NK-92 treated with Interleukin-12 subunit alpha and Interleukin-12 subunit beta, amount 100 ng/mL, for 24 hours (cell line): ENCODE data around the gene CLCNKA.
"Not testable (repeated sequence)": the region's sequence is repeated elsewhere in the genome, so short reads cannot be mapped to it uniquely, and the experiment has no call there.

Experiments used
- DNase-seq: peaks from one replicate; lab custom pipeline; 2025; lab: John Stamatoyannopoulos, UW

Gene CLCNKA

GRCh38 chr1:16042096-16042495 is 20.3 kb downstream of the CLCNKA start:
- DNase-seq = no peak

DNA sequence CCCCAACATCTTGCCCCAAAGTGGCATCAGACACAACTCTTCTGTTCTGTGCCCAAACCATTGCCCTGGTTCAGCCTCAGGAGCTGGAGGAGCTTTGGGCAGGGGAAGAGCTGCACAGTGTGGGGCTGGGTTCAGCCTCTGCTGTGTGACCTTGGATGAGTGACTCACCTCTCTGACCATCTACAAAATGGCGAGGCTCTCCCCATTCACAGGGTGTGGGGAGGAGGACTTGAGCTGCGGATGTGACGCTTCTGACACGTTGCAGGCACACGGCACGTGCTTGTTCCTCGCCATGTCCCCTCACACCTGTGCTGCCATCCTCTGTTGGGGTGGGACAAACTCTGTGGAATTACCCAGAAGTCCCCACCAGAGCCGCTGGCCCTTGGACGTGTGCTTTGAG is 20.8 kb downstream of the CLCNKA start:
- DNase-seq = not testable (repeated sequence)

- DNase-seq = no peak
These were observed 21.7 kb downstream of the CLCNKA start, which contains the start of gene CLCNKB for GRCh38 chr1:16043521-16043920. CLCNKB (plus strand) TSS chr1:16043782; CDS start chr1:16044493, 711 bp downstream.

DNA sequence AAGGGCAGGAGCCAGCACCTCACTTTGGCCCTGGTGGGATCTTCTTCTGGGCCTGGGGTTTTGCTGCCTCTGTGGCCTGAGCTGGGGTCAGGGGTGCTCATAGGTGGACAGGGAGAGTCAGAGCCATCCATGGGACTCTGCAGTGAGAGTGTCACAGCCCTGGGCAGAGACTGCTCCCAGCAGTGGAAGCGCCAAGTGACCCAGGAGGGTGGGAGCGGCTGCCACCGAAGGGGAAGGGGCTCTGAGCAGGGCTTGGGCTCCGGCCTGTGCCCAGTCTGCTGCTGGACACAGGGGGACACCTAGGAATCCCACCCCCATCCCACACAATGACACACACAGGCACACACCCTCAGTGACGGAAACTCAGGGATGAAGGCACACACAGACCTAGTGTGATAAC is 22.1 kb downstream of the CLCNKA start:
- no peak for DNase-seq

DNA sequence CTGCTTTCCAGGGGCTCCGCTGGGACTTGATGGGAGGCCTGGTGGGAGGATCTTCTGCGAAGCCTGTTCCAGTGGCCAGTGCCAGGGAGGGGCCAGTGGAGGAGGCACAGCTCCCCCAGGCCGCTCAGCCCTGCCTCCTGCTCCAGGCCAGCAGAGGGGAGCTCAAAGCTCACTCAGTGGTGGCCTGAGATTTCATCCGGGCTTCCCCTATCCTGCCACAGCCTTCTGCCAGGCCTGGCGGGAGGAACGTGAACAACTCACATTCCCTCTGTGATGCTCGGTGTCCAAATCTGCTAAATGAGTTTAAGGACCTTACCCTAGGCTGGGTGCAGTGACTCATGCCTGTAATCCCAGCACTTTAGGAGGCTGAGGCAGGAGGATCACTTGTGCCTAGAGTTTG is 25.0 kb downstream of the CLCNKA start:
- DNase-seq = no peak

- no peak for DNase-seq
These were observed 26.1 kb downstream of the CLCNKA start for GRCh38 chr1:16047791-16048475.

DNA sequence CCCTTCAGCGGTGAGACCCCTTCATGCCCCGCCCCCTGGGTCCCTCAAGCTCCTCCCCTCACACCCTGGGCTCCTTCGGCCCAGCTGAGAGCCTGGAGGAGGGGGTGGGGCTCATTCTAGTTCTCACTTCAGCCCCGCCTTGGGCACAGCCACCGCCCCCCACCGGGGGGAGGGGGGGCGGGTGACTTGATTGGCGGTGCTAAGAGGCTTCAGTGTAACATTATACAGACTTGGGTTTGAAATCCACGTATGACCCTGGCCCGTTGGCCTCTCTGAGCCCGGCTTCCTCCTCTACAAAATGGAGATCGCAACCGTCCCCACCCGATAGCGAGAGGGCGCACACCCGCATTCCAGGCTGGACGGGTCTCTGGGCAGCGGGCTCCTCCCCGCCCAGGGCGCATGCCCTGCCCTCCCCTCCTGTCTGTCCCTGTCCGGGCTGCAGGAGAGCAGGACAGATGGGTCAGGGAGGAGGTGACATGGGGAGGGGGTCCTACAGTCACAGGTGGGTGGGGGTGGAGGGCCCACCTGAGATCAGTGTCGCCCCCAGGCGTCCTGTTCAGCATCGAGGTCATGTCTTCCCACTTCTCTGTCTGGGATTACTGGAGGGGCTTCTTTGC is 26.8 kb downstream of the CLCNKA start:
- no peak for DNase-seq

GRCh38 chr1:16050328-16050727 is 28.5 kb downstream of the CLCNKA start:
- DNase-seq = no peak

- no peak for DNase-seq
These were observed 29.2 kb downstream of the CLCNKA start for GRCh38 chr1:16051039-16051438.

DNA sequence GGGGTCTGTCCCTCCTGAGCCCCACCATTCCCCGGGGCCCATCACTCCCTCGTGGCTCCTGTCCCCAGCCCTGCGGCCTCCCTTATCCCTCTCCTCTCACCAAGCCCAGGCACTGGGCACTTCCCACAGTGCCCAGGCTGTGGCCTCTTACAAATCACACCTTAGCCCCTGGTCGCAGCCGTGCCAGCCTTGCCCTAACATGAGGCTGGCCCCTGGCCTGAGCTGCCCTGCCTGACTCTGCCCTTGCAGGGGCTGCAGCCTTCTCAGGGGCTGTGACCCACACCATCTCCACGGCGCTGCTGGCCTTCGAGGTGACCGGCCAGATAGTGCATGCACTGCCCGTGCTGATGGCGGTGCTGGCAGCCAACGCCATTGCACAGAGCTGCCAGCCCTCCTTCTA is 30.1 kb downstream of the CLCNKA start:
- DNase-seq = not testable (repeated sequence)

GRCh38 chr1:16053781-16054502 is 32.1 kb downstream of the CLCNKA start:
- DNase-seq = no peak

DNA sequence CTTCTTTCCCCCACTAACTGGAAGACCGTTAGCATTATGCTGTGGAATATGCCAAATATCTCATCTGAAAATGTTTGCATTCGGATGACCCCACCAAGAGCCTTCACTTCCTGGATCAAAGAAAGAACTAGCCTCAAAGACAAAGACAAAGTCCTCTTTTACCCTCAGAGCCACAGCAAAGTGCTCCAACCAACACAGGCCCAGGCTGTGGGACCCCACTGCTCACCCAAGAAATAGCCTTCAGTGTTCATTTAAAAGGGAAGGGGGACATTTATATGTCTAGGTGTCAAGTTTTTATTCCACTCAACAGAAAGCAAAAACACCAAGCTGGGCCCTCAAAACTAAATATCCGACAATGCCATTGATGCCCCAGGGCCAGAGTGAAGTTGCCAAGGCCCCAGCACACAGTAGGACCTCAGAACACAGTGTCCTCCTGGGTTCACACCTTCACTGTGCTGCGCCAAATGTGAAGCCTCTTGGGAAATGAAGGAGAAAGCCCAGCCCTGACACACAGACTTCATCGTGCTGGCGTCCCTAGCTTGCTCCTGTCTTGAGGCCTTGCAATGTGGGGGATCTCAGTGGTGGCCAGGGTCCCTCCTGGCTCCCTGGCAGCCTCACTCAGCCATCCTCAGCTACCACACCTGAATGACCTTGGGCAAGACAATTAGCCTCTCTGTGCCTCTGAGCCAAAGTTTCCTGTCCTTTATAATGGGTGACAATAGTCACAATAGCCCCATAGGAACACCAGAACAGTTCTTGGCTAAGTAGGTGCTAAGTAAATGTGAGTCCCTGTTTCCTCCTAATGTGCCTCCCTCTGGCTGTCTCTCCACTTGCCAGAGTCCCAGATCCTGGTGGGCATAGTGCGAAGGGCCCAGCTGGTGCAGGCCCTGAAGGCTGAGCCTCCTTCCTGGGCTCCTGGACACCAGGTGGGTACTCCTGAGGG is 33.0 kb downstream of the CLCNKA start:
- DNase-seq = no peak

GRCh38 chr1:16055613-16056520 is 34.0 kb downstream of the CLCNKA start:
- peak; percentile 58 for DNase-seq

- not testable (repeated sequence) for DNase-seq
These were observed 34.7 kb downstream of the CLCNKA start for GRCh38 chr1:16056521-16056912.

DNA sequence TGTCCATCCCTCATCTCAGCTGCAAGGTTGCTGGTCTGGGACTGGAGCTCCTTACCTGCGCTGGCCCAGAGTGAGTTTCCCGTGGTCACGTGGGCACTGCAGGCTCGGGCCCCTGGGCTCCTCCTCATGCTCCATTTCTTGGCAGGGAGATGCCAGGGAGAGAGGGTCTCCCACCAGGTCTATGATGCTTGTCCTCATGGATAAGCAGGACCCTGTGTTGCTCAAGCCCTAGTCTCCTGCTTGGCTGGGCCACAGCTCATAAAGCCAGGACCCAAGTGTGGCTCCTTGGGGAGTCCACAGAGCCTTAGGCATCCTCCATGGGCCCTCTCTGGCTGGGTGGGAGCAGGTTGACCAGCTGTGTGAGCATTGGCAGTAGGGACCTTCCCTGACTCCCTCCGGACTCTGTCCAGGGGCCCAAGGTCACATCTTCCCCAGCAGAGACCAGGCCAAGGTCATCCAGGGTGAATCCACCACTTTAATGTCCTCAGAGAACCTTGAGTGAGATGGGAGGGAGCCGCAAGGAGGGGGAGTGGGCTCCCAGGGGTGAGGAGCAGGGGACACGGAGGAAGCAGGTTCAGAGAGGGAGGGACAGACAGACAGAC is 35.6 kb downstream of the CLCNKA start:
- DNase-seq = not testable (repeated sequence)

DNA sequence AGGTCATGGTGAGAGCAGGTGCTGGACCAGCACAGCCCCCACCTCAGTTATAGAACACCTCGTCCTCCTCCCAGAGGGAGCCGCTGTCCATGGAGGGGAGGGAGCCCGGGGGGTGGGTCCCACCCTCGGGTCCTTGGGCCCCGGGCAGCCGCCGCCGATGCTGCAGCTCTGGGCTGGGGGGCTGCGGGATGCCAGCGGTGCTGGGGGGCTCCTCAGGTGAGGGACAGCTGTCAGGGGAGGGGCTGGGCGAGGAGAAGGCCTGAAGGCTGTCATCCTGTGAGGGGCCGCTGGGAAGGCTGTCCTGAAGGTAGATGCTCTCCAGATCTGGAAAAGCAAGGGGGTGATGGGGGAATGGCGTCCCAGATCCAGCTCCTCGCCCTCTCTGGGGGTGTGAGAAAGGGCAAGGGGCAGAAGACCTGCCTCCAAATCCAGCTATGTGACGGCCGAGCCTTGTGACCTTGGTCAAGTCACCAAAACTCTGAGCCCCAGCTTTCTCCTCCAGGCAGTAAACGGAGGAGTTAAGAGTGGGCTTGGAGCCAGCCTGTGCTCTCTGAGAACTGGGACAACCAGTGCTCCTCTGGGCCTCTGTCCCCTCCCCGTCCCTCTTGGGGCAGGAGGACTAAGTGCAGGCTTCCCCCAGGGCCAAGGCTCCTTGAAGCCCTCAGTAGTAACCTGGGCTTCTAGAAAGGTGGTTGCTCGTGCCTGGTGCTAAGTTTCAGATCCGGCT is 36.7 kb downstream of the CLCNKA start:
- not testable (repeated sequence) for DNase-seq

DNA sequence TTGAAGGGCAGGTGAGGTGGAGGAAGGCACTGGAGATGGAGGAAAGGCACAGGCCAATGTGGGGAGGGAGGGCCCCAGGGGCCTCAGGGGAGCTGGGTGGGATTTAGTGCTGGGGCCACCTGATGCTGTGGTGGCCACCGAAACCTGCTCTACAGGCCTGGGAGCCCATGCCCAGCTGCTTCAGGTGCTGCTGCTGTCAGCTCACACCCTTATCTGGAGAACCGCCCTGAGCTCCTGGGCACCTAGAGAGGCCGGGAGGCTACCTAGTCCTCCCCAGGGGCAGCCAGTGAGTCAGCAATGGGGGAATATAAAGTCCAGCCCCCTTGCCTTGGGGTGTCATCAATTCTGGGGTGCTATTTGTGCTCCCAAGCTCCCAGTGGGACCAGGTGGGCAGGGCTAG is 39.4 kb downstream of the CLCNKA start:
- DNase-seq = no peak

DNA sequence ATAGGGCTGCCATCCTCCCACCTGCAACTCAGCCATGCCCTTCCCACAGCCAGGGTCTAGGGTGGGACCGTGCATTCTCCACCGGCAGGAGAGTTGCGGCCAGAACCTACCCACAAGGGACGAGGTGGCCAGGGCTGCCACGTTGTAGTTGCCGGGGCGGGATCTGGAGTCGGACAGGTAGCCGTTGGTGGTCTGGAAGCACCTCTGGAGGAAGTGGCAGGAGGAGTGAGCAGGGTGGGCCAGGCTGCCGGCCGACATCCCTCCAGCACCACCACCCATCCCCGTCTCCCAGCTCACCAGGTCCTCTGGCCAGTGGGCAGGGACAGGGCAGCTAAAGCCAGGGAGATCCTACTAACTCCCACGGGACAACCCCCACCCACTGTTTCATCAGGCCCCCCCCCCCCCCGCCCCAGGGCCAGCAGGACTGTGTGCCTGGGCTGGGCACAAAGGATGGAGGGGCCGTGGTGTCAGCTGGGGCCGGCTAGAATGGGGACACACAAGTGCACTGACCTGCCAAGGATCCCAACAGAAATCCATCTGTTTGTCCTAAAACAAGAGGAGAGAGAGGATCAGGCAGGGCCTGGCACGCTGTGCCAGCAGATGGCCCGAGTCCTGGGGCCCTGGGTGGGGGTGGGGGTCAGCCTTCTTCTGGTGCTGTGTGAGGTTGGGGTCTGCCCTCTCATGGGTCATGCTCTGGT is 40.3 kb downstream of the CLCNKA start:
- DNase-seq = not testable (repeated sequence)

DNA sequence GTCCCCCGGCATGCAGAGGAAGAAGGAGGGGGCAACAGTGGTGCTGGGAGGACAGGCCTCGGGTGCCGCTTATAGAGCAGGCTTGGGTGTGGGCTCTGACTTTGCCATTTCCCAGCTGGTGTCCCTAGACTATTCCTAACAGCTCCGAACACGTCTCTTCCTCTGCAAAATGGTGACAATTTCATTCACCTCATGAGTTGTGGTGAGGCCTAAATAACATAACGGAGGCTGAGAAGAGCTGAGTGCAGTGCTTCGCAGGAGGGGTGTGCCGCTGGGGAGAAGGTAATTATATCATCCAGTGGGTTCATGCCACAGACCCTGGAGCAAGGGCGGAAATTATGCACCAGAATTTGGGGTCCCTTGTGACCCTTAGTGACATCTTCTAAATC is 40.8 kb downstream of the CLCNKA start:
- DNase-seq = not testable (repeated sequence)
